GM19023 (cell line): ENCODE results near the gene ADAMTS18.

Experiments used
- ATAC-seq: cut with Tn5 transposase; IDR thresholded peaks from one replicate; pipeline ENCODE4 v1.9.1; 2021; ENCODE audit warnings: mild to moderate bottlenecking, moderate library complexity; ENCODE audit not compliant: unreplicated experiment

The ADAMTS18 gene

DNA sequence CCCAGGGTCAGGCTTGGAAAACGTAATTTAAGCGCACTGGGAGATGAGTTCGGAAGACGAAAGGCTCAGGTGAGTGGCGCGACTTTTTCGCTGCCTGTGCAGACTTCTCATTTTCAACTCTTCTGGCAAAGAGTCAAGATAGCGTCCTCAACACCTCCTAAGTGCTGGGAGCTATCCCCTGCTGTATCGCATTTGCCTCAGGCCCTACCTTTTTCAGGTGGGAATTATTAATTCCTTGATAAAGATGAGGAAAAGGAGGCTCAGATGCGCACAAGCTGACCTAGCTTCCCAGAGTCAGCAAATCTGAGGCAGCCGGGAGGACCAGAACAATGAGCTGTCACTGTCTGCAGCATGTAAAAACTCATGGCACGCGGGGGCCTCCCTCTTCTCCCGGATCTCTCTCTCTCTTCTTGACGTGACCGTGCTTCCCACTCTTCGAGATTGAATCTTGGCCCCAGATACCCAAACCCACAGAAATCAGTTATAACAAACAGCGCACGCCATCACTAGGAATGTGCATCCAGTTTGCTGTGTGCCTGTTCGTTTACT lies 512 bp upstream of the ADAMTS18 start:
- no peak for ATAC-seq

DNA sequence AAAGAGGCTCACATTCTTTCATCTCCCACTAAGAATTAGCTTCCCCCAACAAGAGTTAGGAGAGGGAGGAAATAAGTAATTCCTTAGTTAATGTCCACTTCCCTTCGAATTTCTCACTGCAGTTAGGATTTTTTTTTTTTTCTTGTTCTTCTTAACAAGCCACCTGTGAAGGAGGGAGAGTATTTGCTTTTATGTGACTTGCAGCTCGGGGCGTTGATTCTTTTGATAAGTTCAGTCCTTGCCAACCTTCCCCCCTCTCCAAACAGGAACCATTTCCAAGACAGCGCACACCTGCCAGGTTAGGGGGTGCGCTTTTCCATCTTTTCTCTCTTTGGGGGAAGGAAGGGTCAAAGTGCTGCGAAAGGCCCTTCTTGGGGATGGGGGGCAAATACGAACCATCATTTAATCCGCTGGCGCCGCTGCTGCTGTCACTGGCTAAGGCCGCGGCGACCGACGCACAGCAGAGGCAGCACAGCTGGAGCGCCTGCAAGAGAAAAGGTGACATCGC lies 758 bp downstream of the ADAMTS18 start:
- ATAC-seq, result no peak

DNA sequence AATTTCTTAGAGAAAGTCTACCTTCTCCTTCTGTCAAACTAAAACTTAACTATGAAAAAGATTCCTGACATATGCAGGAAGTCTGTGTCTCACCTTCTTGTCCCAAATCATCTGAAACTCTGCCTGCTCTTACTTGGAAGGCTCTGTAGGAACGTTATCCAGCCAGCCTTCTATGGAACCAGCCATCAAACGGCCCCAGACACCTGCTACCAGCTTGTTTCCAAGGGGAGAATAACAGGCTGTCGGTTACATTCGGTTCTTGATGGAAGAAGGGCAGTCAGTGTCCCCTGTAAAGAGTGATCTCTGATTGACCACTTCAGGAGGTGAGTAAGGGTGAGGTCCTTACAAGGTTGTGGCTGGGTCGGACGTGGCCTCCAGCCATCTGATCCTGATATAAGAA lies 1.7 kb downstream of the ADAMTS18 start:
- ATAC-seq, result no peak

DNA sequence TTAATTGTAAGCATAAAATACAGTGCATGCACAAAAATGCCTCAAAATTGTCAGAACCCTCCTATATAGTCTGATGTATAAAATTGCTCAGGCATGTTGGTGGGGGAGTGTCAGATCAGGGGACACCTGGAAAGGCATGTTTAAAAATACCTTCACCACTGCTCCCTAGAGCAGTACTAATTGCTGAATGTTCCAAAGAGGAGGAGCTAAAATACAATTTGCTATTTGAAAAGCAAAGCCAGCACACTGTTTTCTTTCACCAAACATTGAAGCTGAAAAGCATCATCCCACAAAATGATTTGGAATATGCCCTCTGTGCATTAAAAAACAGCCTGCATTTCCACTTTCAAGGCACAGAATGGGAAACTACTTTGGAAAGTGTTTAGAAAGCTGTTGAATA lies 2.6 kb downstream of the ADAMTS18 start:
- ATAC-seq, result no peak

DNA sequence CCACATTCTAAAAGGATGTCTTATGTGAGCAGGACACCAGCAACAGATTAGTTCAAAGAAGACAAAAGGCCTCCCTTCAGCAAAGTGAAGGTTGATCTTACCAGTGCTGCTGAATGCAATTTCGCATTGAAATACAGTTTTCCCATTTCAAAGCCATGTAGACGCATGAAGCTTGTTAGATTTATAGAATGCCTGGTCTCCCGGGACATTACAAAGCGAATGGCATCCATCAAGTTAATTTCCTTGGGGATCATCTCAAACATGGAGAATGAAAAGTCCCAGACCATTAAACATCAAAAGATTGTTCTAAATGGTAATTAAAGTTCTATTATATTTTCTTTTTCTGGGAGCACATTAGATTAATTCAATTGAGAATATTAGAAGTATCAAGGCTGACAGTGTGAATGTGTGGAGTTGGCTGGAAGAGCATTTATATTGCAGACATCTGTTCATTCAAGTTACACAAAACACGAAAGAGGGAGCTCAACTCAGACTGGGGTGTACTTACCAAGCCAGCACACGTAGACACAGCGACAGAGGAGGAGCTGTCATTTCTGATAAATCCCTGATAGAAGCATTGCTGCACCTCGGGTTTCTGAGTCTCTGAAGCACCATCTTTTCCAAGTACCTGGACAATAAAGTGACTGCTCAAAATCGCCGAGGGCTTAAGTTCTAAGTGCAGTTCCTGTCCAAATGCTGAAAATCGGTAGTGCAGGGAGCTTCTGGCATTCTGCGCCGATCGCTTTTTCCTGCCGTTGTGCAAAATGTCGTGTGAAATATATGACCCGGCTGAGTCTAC lies 3.8 kb downstream of the ADAMTS18 start:
- no peak for ATAC-seq

DNA sequence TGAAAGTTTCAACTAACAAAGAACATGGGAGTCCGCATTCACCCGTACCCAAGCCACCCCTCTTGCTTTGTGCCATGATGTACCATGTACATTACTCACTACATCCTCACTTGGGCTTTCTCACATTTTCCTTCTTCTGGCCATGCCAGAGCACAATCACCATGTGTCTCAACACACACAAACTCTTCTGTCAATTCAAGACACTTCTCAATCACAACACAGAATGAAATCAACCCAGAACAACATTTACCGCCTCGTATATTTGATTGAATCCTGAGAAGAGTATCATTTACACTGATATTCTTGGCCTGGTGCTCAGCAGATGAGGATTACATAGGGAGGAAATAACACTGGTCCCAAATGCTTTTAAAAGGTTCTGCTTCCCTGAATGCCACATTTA lies 4.5 kb downstream of the ADAMTS18 start:
- ATAC-seq, result no peak

DNA sequence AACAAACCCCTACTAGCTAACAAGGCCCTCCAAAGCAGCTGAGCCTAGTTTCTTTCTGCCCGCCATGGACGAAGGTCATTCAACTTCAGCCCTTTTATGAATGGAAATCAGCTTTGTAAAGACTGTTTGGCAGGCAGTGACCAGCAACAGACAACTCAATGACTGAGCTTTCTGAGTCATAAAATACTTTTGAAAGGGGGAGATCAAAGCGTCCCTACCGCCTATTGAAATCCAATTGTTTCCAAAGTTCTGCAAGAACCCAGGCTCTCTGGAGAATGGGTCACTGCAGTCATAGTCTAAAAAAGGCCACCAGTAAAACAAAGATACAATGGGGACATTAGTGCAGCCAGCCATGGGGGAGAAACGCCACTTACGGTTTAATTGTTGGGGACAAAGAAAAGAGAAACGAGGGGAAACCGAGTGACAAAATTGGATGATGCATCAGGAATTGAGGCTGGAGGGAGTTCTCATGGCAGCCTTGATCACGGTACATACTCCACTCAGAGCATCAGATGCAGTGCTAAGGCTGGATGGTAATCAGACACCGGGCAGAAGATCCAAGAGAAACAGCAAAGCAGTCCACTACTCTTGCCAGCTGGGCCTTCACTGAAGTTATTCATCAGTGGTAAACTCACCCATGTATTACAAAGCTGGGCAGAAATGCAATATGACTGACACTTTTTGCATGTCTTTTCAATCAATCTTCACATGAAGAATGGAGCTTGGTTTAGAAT lies 9.8 kb downstream of the ADAMTS18 start:
- no peak for ATAC-seq

DNA sequence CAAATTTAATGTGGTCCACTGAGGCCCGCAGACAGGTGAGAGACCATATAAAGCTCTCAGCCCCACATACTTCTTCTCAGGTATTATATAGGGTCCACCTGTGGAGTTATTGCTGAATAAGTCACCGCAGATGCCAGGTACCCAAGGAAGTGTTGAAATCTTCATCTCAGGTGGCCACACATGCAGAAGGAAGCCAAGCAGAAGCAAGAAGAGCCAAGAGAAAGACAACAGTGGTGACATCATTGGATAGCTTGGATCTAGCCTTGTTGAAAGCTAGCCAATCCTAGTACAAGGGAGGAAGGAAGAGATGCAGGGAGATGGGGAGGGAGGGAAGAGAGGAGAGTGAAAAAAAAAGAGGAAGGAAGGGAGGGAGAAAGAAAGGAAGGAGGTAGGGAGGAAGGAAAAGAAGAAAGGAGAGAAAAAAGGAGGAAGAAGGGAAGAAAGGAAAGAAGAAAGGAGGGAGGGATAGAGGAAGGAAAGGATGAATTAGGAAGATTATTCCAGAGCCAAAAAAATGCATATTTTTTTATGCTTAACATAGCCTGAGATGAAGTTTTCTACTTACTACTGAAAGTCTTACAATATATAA lies 12.5 kb downstream of the ADAMTS18 start:
- no peak for ATAC-seq

DNA sequence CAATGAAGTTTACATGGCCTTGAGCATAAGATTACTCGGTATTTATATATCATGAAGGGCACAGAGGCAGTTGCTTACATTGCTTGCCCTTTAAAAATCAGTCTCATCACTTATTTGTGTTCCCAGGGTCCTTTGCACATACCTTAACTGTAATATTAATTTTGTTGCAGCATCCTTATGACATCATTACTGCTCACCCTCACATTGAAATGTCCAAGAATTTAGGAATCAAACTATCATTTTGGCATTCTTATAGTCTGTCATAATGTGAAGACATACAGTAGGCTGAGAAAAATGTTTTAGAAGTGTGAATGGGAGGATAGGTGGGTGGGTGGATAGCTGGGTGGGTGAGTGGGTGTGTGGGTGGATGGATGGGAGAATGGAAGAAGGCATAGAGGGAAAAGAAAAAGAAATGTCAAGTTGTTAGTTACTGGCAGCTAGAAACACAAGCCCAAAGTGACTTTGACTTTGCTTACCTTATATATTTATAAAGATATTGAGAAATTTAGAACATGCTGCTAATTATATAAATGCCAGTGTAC lies 17.8 kb downstream of the ADAMTS18 start:
- no peak for ATAC-seq

DNA sequence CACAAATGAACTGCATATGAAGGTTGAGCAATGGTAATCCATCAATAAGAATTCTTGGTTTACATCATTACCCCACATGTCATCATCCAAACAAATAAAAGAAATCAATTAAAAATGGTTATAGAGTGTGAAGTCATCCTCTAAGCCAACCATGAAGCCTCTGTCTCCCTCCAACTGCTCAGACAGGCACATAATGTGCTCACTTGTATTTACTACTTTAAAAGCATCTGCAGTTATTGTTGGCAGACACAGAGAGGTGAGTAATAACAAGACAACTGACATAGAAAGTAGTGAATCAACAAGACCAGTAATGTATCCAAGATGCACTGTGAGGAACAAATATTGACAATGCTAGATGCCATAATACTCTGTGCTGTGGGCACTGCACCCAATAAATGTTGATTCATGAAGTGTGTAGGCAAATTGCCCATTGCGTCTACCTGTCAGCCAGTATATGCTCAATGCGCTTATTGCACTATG lies 20.0 kb downstream of the ADAMTS18 start:
- no peak for ATAC-seq

DNA sequence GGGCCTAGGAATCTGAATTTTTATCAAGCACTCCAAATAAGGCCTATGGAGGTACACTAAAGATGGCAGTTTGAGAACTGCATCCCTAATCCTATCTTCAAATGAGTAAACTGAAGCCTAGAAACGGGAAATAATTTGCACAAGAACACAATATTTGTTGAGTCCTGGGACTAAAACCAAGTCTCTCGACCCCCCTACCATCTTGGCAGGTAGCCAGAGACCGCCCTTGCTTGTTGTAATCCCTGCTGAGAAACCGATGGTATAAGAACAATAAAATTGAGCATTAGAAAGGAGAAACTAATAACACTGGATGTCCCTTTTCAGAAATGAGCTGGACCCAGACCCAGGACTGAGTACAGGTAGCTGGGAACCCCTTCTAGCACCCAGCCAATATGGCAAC lies 24.4 kb downstream of the ADAMTS18 start:
- ATAC-seq, result no peak

DNA sequence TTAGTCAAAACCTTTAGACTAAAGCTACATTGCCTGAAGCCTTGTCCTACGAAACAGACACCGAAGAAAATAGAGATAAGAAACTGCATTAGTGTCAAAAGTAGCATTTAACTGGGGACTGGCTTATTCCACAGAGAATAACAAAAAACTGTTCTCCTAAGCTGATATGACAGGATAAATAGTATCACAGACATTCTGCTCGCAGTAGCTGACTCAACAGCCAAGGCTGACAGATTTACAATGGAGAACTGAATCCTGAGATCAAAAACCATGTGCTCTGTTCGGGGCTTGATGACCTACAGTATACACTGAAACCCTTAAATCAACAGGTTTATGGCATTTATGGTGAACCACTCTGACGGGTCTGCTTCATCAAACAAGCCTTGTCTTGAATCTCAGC lies 25.5 kb downstream of the ADAMTS18 start:
- ATAC-seq, result no peak

DNA sequence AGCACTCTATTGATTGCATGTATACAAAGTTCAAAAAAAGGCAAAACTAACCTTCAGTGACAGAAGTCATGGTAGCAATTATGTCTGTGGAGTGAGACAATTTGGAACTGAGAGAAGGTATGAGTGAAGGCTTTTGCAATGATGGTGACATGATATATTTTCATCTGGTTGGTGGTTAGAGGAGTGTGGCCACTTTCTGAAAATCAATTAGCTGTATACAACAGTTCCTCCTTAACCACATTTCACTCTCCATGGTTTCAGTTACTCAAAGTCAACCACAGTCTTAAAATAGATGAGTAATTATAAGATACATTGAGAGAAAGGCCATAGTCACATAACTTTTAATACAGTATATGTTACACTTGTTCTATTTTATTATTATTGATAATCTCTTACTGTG lies 26.2 kb downstream of the ADAMTS18 start:
- ATAC-seq, result no peak

DNA sequence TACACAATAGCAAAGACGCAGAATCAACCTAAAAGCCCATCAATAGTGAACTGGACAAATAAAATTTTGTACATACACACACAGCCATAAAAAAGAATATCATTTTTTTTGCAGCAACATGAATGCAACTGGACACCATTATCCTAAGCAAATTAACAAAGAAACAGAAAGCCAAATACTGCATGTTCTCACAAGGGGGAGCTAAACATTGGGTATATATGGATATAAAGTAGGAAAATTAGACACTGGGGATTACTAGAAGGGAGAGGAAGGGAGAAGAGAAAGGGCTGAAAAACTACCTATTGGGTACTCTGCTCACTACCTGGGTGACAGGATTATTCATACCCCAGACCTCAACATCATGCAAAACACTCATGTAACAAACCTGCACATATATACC lies 28.2 kb downstream of the ADAMTS18 start:
- no peak for ATAC-seq

DNA sequence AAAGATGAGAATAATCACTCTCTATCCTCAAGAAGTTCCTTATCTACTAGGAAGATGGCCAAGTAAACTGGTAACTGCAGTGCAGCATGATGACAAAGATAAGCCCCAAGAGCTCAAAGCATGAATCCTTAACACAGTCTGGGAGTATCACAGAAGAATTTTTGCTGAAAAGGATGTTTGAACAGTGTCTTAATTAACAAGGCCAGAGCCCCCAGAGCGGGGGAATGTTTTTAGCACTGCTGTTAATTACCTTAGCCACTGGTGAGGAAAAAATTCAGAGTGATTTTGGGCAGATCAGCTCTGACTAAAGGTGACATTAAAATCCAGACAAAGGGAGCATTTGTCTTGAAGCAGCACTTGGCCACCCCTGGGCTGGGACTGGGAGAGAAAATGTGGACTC lies 30.1 kb downstream of the ADAMTS18 start:
- ATAC-seq, result no peak

DNA sequence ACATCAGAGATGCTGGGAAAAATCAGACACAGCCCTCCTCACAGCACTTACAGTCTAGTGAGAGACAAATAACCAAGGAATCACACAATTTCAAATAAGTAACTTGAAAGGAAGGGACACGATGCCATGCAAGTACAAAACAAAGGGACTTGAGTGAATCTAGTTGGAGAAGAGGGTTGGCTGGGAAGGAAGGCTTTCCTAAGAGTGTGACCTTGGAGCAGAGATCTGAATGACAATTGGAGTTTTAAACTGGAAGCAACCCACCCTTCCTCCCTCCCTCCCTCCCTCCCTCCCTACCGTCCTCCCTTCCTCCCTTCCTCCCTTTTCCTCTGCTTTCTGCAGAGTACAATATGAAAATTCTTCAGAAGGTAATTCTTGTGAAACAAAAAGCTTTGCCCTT lies 31.1 kb downstream of the ADAMTS18 start:
- ATAC-seq, result no peak

DNA sequence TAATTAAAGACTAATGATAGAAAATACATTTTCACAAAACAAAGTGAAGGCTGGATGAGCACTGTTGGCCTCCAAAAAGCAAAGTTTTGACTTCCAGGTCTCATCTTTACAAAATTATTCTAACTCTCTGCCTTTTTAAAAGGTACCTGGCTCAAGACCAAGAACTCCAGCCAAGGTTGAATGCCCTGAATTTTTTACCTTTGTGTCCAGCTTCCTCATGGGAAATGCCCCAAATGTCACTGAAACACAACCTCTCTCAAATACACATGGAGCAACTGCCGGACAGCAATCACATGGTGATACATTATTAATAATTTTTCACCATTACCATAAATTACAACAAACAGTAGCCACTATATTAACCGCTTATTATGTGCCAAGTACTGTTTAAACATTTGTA lies 32.2 kb downstream of the ADAMTS18 start:
- no peak for ATAC-seq

DNA sequence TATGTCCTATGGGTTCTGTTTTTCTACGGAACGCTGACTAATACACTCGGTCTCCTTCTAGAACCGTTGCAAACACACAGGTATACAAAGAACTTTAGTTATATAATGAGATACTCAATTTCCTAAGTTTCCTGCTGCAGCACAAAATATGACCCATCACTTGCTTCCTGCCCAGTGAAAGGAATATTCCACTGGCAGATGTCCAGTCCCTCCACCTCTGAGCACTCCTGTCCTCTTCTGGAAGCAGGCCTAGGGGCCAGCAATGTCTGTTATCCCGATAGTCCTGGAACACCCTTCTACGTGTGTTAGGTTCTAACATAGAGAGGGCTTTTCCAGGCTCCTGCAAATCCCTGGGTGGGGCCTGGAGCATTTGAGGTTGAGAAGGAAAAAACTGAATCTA lies 32.7 kb downstream of the ADAMTS18 start:
- ATAC-seq, result no peak

DNA sequence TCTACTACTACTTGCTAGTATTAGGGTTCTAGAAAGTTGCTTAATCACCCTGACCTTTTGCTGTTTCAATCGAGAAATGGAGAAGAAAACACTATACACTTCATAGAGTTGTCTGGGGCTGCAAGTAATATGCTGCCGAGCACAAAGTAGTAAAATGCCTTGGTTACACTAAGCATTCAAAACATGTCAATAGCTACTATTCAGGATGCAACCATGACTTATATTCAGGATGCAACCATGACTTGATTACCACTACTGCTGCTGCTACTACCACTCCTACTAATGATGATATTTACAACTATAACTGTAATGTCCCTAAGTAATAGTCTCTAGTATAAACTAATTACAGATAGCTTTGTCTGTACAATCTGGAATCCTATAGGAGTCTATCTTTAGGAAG lies 35.3 kb downstream of the ADAMTS18 start:
- no peak for ATAC-seq

DNA sequence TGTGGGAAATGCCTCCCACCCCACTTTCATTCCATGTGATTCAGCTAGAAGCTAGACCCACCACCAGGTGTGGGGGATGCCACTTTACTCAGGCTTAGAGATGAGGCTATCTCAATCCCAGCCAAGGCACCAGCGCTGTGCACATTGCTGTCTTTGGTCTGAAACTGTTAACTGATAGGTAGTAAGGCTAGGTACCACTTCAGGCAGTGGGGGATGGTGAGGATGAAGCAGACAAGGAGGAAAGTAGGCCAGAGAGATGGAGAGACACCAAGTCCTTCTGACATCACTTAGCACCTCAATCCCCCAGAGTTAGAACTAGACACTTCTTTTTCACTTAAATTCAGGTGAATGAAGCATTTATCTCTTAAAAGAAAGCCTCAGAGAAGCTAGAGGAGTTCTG lies 35.8 kb downstream of the ADAMTS18 start:
- no peak for ATAC-seq

DNA sequence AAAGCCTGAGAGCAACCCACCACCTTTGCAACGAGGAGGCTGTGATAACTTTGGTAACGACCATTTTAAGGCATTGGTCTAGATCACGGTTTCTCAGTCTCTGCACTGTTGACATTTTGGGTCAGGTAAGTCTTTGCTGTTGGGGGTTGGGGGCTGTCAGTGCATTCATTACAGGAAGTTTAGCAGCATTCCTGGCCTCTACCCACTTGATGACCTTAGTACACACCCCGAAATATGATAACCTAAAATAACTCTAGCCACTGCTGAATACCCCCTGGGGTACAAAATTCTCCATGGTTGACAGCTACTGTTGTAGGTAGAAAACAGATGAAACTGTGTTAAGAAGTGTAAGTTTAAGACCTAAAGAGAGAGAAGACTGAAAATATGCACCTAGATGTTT lies 36.3 kb downstream of the ADAMTS18 start:
- ATAC-seq, result no peak
